ENCODE results near the gene SLC12A7.

DNA sequence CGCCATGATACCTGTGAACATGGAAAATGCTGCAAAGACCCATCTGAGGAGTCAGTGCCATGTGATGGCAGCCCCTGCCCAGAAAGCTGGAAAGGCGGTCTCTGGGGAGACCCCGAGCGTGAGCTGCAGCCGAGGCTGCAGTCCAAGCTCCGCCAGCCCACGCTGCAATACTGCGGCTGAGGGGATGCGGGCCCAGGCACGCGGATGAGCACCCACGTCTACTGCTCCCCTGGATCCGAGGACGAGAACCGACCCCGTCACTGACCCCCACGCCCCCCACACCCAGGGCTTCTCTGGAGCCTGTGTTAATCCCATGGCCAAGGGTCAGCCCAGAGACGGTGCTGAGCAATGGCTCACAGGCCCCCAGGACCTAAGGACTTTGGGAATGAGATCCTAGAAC lies 32.4 kb downstream of the SLC12A7 start:
- TF ChIP-seq, protein P1, sequence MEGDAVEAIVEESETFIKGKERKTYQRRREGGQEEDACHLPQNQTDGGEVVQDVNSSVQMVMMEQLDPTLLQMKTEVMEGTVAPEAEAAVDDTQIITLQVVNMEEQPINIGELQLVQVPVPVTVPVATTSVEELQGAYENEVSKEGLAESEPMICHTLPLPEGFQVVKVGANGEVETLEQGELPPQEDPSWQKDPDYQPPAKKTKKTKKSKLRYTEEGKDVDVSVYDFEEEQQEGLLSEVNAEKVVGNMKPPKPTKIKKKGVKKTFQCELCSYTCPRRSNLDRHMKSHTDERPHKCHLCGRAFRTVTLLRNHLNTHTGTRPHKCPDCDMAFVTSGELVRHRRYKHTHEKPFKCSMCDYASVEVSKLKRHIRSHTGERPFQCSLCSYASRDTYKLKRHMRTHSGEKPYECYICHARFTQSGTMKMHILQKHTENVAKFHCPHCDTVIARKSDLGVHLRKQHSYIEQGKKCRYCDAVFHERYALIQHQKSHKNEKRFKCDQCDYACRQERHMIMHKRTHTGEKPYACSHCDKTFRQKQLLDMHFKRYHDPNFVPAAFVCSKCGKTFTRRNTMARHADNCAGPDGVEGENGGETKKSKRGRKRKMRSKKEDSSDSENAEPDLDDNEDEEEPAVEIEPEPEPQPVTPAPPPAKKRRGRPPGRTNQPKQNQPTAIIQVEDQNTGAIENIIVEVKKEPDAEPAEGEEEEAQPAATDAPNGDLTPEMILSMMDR (IDR thresholded peaks at IDR 0.05): no peak
- TF ChIP-seq POLR2A (IDR thresholded peaks at IDR 0.05): no peak
